Thyroid gland (tissue), 4 donors: ENCODE measurements around the gene LARGE1. TPM values are rescaled to one million over a fixed set of nuclear protein-coding genes. Genes with fewer than 3 reads are reported as not detected.

Source experiments
- DNase-seq, 2 donors: peaks; one replicate each; pipeline ENCODE4 v3.0.0-alpha.2; 2019
- H3K27ac ChIP-seq, 3 donors: fragments of 200-600 bp; sonication (generic); 1 replicate in 2 of 3; 2 replicates in 1 of 3; pipeline ENCODE4 v1.5.1; 2016 to 2019; ENCODE audit warnings: mild to moderate bottlenecking in 1 of 3, moderate library complexity in 1 of 3
- H3K27me3 ChIP-seq: fragments of 200-600 bp; sonication (generic); one replicate; pipeline ENCODE4 v1.5.1; 2019
- H3K36me3 ChIP-seq, 2 donors: fragments of 200-600 bp; sonication (generic); one replicate each; pipeline ENCODE4 v1.5.1; 2016 to 2019
- H3K4me1 ChIP-seq, 2 donors: fragments of 200-600 bp; sonication (generic); one replicate each; pipeline ENCODE4 v1.5.1; 2017 to 2019
- H3K4me3 ChIP-seq, 3 donors: fragments of 200-600 bp; sonication (generic); replicated peaks in 1 of 3; 1 replicate in 2 of 3; 2 replicates in 1 of 3; pipeline ENCODE4 v1.5.1; 2016; ENCODE audit warnings: mild to moderate bottlenecking in 1 of 3
- H3K9me3 ChIP-seq: fragments of 200-600 bp; sonication (generic); one replicate; pipeline ENCODE4 v1.5.1; 2017
- CTCF ChIP-seq, 6 experiments: fragments of 200-600 bp in 3 of 6; fragments of 450-650 bp in 3 of 6; sonication (generic) in 3 of 6; IDR thresholded peaks; one replicate each; pipeline ENCODE4 v1.5.1; 2016 to 2019; ENCODE audit warnings: antibody characterized with exemption in 6 of 6, mild to moderate bottlenecking in 2 of 6, inconsistent platforms in 1 of 6, moderate library complexity in 1 of 6
- POLR2A ChIP-seq, 2 donors: fragments of 450-650 bp; IDR thresholded peaks; one replicate each; pipeline ENCODE4 v1.6.1; 2017; ENCODE audit warnings: antibody characterized with exemption in 2 of 2, mild to moderate bottlenecking in 2 of 2, moderate library complexity in 1 of 2
- WGBS, 2 donors: methylation state at CpG; one replicate each; pipeline ENCODE4 v1.1.5; 2017; 5-methylcytosine and 5-hydroxymethylcytosine counted together
- intact Hi-C: fragments of 100-400 bp; cut with DNase I; formaldehyde crosslinking; loops from one replicate; pipeline ENCODE4 v1.15.1; 2023
- total RNA-seq, 4 donors: library from RNA; depleted of rRNA; stranded (reverse); fragments of >200 nt; gene quantifications; one replicate each; pipeline ENCODE4 v1.2.3, GENCODE V29; 2016

Gene LARGE1
- total RNA-seq, 4 donors from 2014 or later = 13.6 to 16.3 (median 15.1) TPM

GRCh38 chr22:33657670-33658069 is 262.6 kb downstream of the LARGE1 start:
- Histone ChIP-seq H3K9me3 (no peaks in the 10 kb centered on the region), H3K36me3 (no peaks in the 10 kb centered on the region), H3K4me1 (no peaks in the 10 kb centered on the region), H3K27ac (no peak overlapping the region), H3K4me3 (no peak overlapping the region), H3K27me3 (no peaks in the 10 kb centered on the region)
- no peak for DNase-seq
- 77 to 80% methylated on average over 8 of the region's 8 CpGs for WGBS, 2 donors
- intact Hi-C loops = no loop called here
- TF ChIP-seq CTCF (IDR thresholded peaks at IDR 0.05) (no peak), POLR2A (IDR thresholded peaks at IDR 0.05) (no peak)

GRCh38 chr22:33656808-33657628 is 263.3 kb downstream of the LARGE1 start:
- WGBS, 2 donors = 73 to 83% methylated on average over 8 of the region's 8 CpGs
- intact Hi-C loops = no loop called here
- DNase-seq = no peak
- no peak overlapping the region for H3K27ac ChIP-seq
- no peaks in the 10 kb centered on the region for H3K9me3 ChIP-seq
- H3K4me1 ChIP-seq = no peaks in the 10 kb centered on the region
- no peaks in the 10 kb centered on the region for H3K27me3 ChIP-seq
- H3K36me3 ChIP-seq = no peaks in the 10 kb centered on the region
- TF ChIP-seq POLR2A (IDR thresholded peaks at IDR 0.05) (no peak), CTCF (IDR thresholded peaks at IDR 0.05) (no peak)
- no peak overlapping the region for H3K4me3 ChIP-seq

- no peaks in the 10 kb centered on the region for H3K4me1 ChIP-seq
- TF ChIP-seq POLR2A (IDR thresholded peaks at IDR 0.05) (no peak), CTCF (IDR thresholded peaks at IDR 0.05) (no peak)
- no peak for DNase-seq
- H3K36me3 ChIP-seq = no peaks in the 10 kb centered on the region
- no peak overlapping the region for H3K4me3 ChIP-seq
- H3K27ac ChIP-seq = no peak overlapping the region
- no peaks in the 10 kb centered on the region for H3K27me3 ChIP-seq
- WGBS, 2 donors = 70 to 72% methylated on average over 12 of the region's 12 CpGs
- no peaks in the 10 kb centered on the region for H3K9me3 ChIP-seq
- intact Hi-C loops = no loop called here
Observed at GRCh38 chr22:33654173-33654895, 265.9 kb downstream of the LARGE1 start.

GRCh38 chr22:33653532-33654063 is 266.7 kb downstream of the LARGE1 start:
- no peak for TF ChIP-seq POLR2A (IDR thresholded peaks at IDR 0.05)
- no peak for TF ChIP-seq CTCF (IDR thresholded peaks at IDR 0.05)
- Histone ChIP-seq H3K36me3 (no peaks in the 10 kb centered on the region), H3K4me1 (no peaks in the 10 kb centered on the region), H3K9me3 (no peaks in the 10 kb centered on the region), H3K27ac (no peak overlapping the region), H3K4me3 (no peak overlapping the region), H3K27me3 (no peaks in the 10 kb centered on the region)
- 90 to 95% methylated on average over 8 of the region's 8 CpGs for WGBS, 2 donors
- intact Hi-C loops = no loop called here
- DNase-seq = no peak

GRCh38 chr22:33652615-33653014 is 267.7 kb downstream of the LARGE1 start:
- TF ChIP-seq CTCF (IDR thresholded peaks at IDR 0.05) (no peak), POLR2A (IDR thresholded peaks at IDR 0.05) (no peak)
- 67 to 71% methylated on average over 5 of the region's 5 CpGs for WGBS, 2 donors
- no peak overlapping the region for H3K4me3 ChIP-seq
- no peak for DNase-seq
- H3K27me3 ChIP-seq = no peaks in the 10 kb centered on the region
- no peaks in the 10 kb centered on the region for H3K9me3 ChIP-seq
- no peaks in the 10 kb centered on the region for H3K4me1 ChIP-seq
- no peaks in the 10 kb centered on the region for H3K36me3 ChIP-seq
- intact Hi-C loops = no loop called here
- no peak overlapping the region for H3K27ac ChIP-seq
